AG04450 (cell line): ENCODE measurements around the gene ANKRD36B. TPM values are rescaled to one million over a fixed set of nuclear protein-coding genes. Genes with fewer than 3 reads are reported as not detected.
"Not testable (repeated sequence)": the region's sequence is repeated elsewhere in the genome, so short reads cannot be mapped to it uniquely, and the experiment has no call there.

ENCODE experiments used
- CTCF ChIA-PET: fragments of 300-600, 350-600 bp; formaldehyde crosslinking; extraction: SDS; loops from one replicate; lab custom pipeline; 2022; ENCODE audit warnings: antibody characterized with exemption, inconsistent platforms; lab: Charles Lee
- POLR2A ChIA-PET: fragments of 350-600 bp; formaldehyde crosslinking; extraction: SDS; loops from one replicate; lab custom pipeline; 2021; ENCODE audit warnings: antibody characterized with exemption, inconsistent platforms; lab: Yijun Ruan, JAX
- DNase-seq: peaks from one replicate; pipeline ENCODE4 v3.0.0-alpha.2; 2011; ENCODE audit warnings: low read depth, low spot score
- H3K27ac ChIP-seq: one replicate; pipeline ENCODE4 v1.5.1; 2012; ENCODE audit warnings: low read depth, low read length, control low read depth
- H3K27me3 ChIP-seq: one replicate; pipeline ENCODE4 v1.6.0; 2012; ENCODE audit warnings: low read length; ENCODE audit not compliant: control insufficient read depth, insufficient read depth
- H3K4me3 ChIP-seq: 2 replicates; pipeline ENCODE4 v1.5.1; 2011; ENCODE audit warnings: mild to moderate bottlenecking, low read depth, low read length, control low read depth
- H3K9me3 ChIP-seq: 2 replicates; pipeline ENCODE4 v1.5.1; 2012; ENCODE audit warnings: low read length; ENCODE audit not compliant: control insufficient read depth, insufficient read depth
- polyA plus RNA-seq: library from polyadenylated mRNA; depleted of rRNA; stranded (reverse); fragments of >200 nt; gene quantifications from 2 replicates; pipeline ENCODE4 v1.2.3, GENCODE V29; 2011
- TF ChIP-seq, protein P1 (sequence below): IDR thresholded peaks from 2 replicates; pipeline ENCODE4 v1.5.1; 2011; ENCODE audit warnings: low read depth, low read length, control low read depth, inconsistent platforms

Gene ANKRD36B
- polyA plus RNA-seq, 1 experiment: 6.7 TPM

DNA sequence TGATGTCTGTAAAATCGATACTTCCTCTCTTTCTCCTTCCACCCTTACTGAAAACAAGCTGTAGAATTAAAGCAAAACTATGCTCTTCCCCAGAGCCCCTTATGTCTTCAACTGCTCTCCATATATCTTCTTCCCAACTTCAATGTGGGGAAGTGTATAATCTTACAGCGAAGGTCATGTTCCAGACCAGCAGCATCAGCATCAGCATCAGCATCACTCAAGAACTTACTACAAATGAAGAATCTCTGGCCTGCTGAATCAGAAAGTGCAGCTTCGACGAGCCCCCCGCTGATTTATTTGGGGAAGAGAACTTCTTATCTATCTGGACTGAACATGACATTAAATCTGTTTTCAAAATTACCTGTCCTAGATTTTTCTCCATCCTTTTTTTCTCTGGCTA lies 40.6 kb downstream of the ANKRD36B start:
- H3K27me3 ChIP-seq, H3K9me3 ChIP-seq, H3K4me3 ChIP-seq, DNase-seq, H3K27ac ChIP-seq, CTCF ChIA-PET, POLR2A ChIA-PET: not testable (repeated sequence)

DNA sequence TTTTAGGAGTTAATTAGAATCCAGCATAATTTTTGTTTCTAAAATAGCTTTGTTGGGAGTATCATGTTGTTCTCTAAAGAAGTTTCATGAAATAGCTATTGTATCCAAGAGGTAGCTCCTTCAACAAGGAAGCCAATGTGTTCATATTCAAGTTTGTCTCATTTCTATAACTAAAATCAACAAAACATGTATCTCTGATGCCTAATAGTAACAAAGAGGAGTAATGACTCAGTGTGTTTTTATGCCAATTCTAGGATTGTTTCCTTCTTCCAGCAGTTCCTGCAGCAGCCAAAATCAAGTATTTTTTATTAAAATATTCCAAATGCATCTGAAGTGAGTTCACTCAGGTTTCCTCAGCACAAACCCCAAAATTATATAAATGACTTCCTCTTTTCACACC lies 41.1 kb downstream of the ANKRD36B start:
- H3K27ac ChIP-seq, CTCF ChIA-PET, H3K4me3 ChIP-seq, DNase-seq, H3K27me3 ChIP-seq, POLR2A ChIA-PET, H3K9me3 ChIP-seq: not testable (repeated sequence)

DNA sequence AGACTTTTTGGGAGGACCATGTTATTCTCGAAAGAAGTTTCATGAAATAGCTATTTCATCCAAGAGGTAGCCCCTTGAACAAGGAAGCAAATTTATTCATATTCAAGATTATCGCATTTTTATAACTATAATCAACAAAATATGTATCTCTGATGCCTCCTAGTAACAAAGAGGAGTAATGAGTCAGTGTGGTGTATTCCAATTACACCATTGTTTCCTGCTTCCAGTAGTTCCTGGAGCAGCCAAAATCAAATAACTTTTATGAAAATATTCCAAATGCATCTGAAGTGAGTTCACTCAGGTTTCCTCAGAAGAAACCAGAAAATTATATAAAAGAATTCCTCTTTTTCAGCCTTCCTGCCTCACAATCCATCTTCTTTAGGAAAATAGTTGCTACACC lies 43.0 kb downstream of the ANKRD36B start:
- DNase-seq: no peak
- TF ChIP-seq, protein P1, sequence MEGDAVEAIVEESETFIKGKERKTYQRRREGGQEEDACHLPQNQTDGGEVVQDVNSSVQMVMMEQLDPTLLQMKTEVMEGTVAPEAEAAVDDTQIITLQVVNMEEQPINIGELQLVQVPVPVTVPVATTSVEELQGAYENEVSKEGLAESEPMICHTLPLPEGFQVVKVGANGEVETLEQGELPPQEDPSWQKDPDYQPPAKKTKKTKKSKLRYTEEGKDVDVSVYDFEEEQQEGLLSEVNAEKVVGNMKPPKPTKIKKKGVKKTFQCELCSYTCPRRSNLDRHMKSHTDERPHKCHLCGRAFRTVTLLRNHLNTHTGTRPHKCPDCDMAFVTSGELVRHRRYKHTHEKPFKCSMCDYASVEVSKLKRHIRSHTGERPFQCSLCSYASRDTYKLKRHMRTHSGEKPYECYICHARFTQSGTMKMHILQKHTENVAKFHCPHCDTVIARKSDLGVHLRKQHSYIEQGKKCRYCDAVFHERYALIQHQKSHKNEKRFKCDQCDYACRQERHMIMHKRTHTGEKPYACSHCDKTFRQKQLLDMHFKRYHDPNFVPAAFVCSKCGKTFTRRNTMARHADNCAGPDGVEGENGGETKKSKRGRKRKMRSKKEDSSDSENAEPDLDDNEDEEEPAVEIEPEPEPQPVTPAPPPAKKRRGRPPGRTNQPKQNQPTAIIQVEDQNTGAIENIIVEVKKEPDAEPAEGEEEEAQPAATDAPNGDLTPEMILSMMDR: no peak
- Histone ChIP-seq H3K27me3 (no peaks in the 10 kb centered on the region), H3K4me3 (no peak overlapping the region), H3K27ac (no peak overlapping the region), H3K9me3 (no peaks in the 10 kb centered on the region)
- CTCF ChIA-PET: interaction anchor here (0.5 kb wide), 1 partner anchor 13 kb away, joined by 3 read pairs; no protein-coding TSS in a partner anchor
- POLR2A ChIA-PET: no interaction called here

DNA sequence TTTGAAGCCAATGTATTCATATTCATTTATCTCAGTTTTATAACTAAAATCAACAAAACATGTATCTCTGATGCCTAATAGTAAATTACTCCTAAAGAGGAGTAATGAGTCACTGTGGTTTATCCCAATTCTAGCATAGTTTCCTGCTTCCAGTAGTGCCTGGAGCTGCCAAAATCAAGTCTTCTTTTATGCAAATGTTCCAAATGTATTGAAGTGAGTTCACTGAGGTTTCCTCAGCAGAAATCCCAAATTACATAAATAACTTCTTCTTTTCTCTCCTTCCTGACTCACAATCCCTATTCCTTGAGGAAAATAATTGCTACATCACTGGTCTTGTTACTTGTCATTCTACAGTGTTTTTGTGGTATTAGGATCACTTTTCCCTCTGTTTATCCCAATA lies 44.8 kb downstream of the ANKRD36B start:
- POLR2A ChIA-PET, H3K27me3 ChIP-seq, H3K27ac ChIP-seq, H3K9me3 ChIP-seq, DNase-seq, CTCF ChIA-PET, H3K4me3 ChIP-seq: not testable (repeated sequence)

DNA sequence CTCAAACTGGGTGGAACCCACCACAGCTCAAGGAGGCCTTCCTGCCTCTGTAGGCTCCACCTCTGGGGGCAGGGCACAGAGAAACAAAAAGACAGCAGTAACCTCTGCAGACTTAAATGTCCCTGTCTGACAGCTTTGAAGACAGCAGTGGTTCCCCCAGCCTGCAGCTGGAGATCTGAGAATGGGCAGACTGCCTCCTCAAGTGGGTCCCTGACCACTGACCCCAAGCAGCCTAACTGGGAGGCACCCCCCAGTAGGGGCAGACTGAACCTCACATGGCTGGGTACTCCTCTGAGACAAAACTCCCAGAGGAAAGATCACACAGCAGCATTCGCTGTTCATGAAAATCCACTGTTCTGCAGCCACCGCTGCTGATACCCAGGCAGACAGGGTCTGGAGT lies 63.8 kb downstream of the ANKRD36B start:
- H3K27ac ChIP-seq, H3K27me3 ChIP-seq, CTCF ChIA-PET, POLR2A ChIA-PET, H3K9me3 ChIP-seq, H3K4me3 ChIP-seq, DNase-seq: not testable (repeated sequence)

DNA sequence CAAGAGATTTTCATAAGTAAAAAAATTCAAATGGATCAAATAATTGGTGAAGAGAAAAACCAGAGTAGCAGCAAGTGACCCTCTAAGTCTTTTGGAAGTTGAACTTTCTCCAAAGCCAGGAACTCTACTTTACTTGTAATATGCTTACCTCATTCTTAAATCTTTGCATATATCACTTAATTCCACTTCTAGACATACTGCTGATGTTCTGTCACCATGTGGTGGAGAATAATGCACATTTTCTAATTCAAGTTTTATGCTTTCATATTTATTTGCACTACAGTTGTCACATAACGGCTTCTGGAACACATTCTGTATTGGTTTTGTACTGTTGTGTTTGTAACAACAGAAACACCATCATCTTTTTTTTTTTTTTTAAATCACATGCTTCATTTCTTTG lies 65.9 kb downstream of the ANKRD36B start:
- H3K9me3 ChIP-seq, DNase-seq, H3K4me3 ChIP-seq, CTCF ChIA-PET, H3K27ac ChIP-seq, POLR2A ChIA-PET, H3K27me3 ChIP-seq: not testable (repeated sequence)

DNA sequence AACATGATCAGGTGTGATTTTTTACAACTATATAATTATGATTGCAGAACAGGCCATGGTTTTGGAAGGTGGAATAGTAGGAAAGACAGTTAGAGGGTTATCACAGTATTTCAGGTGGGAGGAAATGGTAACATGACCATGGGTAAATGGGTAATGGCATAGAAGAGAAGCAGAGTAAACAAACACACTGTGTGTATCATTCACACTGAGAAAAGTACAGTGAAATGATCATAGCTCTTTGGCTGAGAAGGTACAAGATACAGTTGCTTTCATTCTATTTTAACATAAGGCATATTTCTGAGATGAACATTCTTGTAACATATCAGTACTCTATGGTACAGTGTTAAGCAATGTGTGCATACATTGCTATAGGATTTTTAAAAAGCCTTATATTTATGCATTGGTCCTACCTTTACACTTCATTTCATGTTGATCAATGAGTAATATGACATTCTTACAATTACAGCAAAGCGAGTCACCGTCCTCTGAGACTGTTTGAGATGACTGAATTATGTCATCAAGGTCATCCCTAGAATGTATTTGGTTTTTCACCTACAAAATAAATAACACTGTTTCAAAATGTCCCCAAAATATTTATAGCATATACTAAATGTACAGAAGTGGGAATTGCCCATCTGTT lies 66.6 kb downstream of the ANKRD36B start:
- POLR2A ChIA-PET, H3K4me3 ChIP-seq, H3K27me3 ChIP-seq, CTCF ChIA-PET, H3K9me3 ChIP-seq, H3K27ac ChIP-seq, DNase-seq: not testable (repeated sequence)

DNA sequence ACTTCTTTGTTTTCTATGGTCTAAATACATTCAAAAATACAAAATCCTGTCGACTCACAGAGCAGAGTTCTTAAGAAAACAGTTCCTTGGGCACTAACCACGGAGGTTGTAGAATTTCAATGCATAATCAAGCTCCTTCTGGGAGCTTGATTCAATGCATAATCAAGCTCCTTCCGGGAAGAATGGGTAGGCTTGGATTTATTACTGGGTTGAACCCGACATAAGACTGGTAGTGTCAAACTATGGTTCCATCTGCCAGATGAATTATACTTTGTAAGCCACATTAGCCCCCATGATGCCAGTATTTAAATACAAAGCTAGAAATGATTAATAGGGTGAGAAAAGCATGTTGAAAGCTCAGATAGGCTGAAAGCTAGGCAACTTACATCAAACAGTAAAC lies 94.0 kb downstream of the ANKRD36B start:
- CTCF ChIA-PET: not testable (repeated sequence)

DNA sequence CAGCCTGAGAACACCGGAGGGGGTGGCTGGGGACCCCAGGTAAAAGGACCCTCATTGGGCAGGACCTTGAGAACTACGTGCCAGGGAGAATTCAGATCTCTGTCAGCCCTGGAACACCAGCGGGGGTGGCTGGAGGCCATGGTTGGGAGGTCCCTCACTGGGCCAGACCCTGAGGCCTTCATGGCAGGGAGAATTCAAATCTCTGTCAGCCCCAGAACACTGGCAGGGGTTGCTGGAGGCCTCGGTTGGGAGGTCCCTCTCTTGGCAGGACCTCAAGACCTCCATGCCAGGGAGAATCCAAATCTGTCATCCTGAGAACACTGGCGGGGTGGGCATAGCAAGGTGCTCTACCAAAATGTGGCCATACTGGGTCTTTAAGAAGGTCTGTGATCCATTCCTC lies 99.5 kb downstream of the ANKRD36B start:
- H3K27me3 ChIP-seq, H3K27ac ChIP-seq, POLR2A ChIA-PET, H3K9me3 ChIP-seq, H3K4me3 ChIP-seq, DNase-seq, CTCF ChIA-PET: not testable (repeated sequence)

More for the DNA sequence above, 94.0 kb downstream of the ANKRD36B start:
- H3K4me3 ChIP-seq, POLR2A ChIA-PET, H3K9me3 ChIP-seq, H3K27me3 ChIP-seq, H3K27ac ChIP-seq, DNase-seq: not testable (repeated sequence)
